NCI-H446 treated with DMSO at 0.1 percent for 48 hours (cell line): Measurements from ENCODE around the gene FASN.

Source experiments
- DNase-seq: peaks from one replicate; lab custom pipeline; 2025; lab: John Stamatoyannopoulos, UW

Gene FASN

GRCh38 chr17:82101301-82101715 is 3.3 kb upstream of the FASN start:
- DNase-seq: no peak

DNA sequence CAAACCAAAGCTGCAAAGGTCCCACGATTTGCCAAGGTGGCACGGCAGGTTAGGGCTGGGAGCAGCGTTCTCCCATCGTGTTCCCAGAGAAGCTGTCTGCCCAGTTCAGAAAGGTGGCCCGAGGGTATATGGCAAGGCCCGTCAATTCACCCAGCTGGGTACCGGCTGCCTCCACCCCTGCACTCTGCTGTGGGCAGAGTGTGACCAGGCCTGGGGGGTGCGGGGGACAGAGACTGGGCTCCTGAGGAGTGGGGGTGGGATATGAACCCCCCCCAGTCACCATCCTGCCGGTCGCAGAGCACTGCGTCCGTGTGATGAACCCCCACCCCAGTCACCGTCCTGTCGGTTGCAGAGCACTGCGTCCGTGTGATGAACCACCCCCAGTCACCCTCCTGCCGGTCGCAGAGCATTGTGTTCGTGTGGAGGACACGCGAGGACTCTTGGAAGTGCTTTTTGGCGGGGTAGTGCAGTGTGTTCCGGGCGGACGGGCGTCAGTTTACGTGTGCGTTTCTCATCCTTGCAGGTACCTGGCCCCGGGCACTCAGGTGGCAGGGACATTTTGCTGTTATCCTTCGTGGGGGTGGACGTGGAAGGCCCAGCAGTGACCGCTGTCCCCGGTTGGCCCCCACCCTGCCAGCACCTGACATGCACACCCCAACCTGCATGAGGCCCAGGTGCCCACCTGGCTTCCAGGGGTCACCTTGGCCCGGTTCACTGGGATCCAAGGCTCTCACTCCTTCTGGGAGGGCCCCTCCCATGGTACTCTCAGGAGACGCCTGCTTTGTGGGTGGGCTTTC is 2.7 kb upstream of the FASN start:
- no peak for DNase-seq

DNA sequence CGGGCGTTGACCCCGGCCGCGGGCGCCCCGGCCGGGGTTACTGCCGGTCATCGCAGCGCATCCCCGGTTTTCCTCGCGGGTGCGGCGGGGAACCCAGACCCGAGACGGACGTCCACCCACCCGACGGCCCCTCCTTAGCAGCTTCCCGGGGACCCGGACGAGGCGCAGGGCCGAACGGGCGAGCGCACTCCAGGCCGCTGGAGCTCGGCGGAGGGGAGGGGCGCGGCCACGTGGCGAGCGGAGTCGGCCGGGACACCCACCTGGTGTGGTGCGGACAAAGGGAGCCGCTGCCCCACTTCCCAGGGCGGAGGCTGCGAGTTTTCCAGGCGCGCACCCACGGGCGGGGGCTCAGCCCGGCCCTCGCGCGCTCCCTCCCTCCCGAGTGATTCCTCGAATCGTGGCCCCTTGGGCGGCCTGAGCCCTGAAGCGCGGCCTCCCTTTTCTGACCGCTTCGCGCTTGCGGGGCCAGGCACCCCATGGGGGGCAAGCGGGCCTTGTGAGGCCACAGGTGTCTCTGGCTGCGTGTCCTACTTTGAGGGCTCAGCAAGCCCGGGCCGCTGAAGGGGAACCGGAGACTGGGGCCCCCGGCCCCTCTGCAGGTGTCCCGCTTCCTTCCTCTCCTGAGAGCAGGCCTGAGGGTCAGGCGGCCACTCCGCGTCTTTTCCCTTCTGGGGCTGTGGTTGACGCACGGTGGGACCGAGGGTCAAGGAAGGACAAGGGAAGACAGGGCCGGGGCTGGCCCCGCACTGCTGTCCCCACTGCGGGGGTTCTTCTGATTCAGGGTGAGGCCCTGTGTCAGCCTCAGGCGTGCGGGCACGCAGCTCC is 1.1 kb upstream of the FASN start:
- DNase-seq: no peak

DNA sequence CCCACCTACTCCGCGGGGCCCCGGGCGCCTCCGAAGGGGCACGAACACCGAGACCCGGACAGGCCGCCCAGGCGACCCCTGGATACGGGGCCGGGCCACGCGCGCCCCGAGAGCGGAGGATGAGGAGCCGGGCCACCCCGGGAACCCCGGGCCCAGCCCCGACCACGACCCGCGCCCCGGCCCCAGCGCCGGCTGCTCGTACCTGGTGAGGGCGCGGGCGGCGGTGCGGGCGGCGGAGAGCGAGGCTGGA is 192 bp downstream of the FASN start:
- no peak for DNase-seq

DNA sequence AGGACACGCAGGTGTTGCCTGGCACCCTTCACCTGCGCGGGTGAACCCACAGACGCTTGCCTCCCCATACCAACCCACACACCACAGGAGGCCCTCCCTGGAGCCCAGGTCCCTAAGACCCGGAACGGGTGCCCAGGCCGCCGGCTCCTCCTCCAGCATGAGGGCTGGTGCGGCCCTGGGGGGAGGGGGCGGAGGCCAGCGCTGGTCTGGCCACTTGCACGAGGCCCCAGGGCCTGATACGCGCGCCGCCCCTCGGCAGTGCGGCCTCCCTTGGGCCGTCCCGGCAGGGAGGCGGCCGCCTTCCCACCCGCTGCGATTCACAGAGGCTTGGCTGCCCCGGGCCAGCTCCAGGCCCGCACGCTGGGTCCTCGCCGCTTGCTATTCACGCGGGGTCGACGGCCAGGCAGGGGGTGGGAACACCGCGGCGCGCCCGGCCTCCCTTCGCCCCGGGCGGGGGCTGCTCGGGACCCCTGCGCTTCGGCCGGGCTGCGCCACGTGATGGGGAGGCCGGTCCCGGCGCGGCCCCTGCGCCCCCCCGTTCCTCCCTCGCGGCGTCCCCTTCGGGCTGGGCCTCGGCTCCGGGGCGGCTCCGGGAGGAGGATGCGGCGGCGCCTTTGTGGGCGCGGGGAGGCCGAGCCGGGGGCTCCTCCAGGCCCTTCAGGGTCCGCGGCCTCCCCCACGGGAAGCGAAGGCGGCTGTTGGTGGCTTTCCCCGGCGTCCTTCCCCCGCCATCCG is 685 bp downstream of the FASN start:
- DNase-seq: no peak

DNA sequence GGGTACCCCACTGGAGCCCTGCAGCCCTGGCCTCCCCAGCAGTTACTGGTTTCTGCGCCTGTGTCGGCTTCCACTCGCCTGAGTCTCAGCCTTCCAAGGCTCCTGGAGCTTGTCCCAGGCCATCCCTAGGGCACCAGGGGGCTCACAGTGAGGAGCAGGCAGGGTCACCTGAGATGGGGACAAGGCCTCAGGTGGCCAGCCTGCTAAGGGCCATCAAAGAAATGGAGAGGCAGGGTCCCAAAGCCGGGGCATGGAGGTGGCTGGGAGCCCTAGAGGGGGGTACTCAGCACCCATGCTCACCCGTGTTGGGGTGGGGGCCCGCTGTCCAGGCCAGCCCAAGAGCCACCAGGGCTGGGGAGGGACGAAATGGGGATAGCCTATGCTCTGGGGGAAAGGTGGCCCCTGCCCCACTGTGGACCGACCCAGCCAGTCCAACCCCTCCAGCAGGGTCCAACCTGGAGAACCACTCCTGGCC is 1.3 kb downstream of the FASN start:
- no peak for DNase-seq

DNA sequence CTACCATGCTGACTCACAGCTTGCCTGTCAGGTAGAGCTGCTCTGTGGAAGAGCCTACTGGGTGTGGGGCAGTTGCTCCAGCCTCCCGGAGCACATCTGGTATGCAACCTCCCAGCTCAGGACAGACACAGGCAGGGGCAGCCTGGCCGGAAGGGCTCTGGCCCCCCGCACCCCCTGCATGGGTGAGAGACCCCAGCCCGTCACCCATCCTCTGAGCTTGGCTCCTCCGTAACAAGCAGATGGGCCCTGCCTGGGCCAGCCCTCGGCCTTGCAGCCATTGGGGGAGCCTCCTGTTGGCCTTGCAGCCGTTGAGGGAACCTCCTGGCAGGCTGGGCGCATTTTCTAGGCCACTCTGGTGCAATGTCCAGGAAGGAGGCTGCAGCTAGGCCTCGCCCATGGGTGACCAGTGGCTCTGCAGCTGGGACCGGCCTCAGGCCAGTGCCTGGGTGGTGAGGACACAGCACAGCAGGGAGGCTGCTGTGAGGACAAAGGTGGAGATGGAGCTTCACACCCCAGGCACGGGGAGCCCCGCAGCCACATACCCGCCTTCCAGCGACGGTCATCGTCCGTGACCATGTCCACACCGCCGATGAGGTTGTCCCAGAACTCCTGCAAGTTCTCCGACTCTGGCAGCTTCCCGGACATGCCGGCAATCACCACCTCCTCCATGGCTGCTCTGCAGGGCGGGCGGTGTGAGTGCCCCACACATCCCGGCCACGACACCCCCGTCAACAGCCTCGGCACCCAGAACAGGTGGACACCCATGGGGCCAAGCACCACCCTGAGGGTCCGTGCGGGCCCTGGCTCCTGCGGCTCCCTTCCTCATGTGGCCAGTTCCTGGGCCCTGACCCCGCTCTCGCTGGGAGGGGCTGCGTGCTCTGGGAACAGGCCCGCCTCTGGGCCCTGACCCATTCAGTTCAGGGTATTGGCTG is 2.0 kb downstream of the FASN start:
- no peak for DNase-seq

- no peak for DNase-seq
Observed at GRCh38 chr17:82094931-82095776, 2.9 kb downstream of the FASN start.

- DNase-seq: no peak
Observed at GRCh38 chr17:82092995-82093751, 4.9 kb downstream of the FASN start.

- DNase-seq: no peak
Observed at GRCh38 chr17:82092628-82092994, 5.4 kb downstream of the FASN start.

GRCh38 chr17:82092094-82092586 is 5.9 kb downstream of the FASN start:
- no peak for DNase-seq

- DNase-seq: no peak
Observed at GRCh38 chr17:82091264-82092066, 6.6 kb downstream of the FASN start.

DNA sequence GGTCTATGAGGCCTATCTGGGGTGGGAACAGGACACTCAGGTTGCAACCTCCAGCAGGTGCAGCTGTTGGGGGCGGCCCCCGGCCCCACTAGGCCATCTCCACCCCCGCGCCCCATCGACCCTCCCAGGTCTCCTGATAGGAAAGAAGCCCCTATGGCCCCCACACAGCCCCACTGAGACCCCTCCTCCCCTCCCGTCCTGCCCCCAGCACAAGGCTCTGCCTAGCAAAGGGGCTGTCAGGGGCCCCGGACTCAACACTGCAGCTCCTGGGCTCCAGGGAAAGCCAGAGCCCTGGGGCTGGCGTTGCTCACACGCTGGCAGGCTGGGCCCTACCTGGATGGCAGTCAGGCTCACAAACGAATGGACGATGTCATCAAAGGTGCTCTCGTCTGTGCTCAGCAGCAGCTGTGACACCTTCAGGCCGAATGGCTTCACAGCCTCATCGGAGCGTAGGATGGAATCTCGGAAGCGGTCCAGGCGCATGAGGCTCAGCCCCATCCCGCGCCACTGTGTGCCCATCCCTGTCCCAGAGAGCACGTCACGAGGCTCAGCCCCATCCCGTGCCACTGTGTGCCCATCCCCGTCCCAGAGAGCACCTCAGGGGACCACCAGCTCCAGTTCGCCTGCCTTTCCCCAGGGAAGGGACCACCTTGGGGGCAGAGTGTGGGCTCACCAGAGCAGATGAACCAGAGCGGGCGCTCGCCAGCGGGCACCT is 7.3 kb downstream of the FASN start:
- DNase-seq: no peak

DNA sequence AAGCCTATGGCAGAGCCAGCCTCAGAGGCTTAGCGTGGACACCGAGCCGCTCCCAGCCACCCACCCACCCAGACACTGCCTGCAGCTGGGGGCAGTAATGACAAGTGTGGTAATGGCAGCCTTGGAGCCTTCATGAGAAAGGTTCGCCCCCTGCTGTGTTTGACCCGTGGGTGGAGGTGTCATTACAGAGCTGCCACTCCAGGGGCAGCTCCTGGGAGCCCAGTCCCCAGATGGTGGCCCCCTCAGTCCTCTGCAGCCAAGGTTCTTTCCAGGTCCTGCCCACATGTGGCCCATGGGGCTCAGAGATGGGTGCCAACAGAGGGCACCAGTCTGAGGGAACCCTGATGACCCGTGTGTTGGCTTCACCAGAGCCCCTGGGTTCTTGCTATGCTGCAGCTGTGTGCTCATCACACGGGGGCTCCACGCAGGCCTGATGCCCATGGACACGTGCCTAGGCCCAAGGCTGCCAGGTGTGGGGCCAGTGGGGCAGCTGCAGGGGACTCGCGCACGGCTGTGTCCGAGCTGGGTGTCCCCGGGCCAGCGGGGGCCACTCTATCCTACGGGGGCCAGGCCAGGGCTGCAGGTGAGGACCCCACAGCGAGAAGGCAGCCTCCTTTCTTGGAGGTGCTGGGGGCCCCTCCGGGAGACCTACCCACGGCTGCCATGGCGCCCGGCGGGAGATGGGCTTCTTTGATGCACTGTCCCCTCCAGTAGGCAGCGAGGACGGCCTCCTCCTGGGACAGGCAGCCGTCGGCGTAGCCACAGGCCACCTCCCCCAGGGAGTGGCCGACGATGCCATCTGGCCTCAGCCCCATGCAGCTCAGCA is 8.1 kb downstream of the FASN start:
- no peak for DNase-seq

DNA sequence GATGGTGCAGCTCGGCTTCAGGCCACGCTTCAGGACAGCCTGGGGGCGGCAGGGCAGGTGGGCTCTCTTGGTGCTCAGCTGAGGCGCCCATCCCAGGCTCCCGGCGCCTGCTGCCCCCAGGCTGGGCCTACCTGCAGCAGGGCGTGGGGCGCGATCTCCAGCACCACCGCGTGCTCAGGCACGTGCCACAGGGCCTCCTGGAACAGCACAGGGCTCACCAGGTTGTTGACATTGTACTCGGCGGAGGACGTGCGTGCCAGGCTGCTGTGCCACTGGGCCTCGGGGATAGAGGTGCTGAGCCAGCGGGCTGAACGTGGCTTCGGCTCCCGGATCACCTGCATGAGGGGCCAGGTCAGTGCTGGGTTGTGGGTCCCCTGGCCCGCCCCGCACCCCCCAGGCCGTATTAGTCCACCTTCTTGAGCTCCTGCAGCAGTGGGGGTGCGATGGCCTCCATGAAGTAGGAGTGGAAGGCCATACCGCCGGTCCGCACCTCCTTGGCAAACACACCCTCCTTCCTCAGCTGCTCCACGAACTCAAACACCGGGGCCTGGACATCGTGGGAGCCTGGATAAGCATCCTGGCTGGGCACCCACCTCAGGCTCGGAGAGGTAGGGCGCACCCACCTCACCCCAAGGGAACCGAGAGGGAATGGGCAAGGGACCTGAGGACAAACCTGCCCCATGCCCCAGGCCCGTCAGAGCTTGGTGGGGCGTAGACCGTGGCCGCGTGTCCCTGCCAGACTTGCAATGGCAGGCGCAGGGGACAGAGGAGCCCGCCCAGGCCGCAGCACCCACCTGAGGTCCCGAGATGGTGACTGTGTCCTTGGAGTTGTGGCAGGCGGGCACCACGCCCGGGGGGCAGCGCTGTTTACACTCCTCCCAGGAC is 9.0 kb downstream of the FASN start:
- DNase-seq: no peak
